ENCODE measurements around the gene CCDC146.

DNA sequence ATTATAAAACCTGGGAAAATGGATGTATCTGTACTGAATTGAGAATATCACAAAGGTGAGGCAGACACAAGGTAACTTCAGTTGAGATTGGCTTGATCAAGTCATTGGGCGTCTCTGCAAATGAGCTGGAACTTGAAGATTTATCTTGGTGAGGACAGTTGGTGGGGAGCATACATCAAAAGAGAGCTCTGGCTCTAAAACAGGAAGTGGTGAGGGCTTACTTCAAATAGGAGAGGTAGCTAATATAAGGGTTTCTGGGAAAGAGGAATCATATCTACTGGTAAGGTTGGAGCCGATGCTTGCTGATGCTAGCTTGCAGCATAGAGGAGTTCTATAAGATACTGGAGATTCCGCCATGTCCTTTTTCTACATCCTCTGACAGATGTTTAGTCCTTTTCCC is 117.1 kb downstream of the CCDC146 start:
- TF ChIP-seq CTCF (IDR thresholded peaks at IDR 0.05; ENCODE audit: low read depth, low read length): no peak
- TF ChIP-seq POLR2A (IDR thresholded peaks at IDR 0.05; ENCODE audit: extremely low read depth, insufficient read length): no peak
- no peak for TF ChIP-seq MAX (IDR thresholded peaks at IDR 0.05; ENCODE audit: low read depth, low read length)
- TF ChIP-seq MYC (IDR thresholded peaks at IDR 0.05; ENCODE audit: low read depth, low read length): no peak
